ENCODE measurements around the gene MLXIP. TPM values are rescaled to one million over a fixed set of nuclear protein-coding genes. Genes with fewer than 3 reads are reported as not detected.

Gene MLXIP
- 10 to 100 TPM; 13.7 to 79.1 (median 42.2) TPM for total RNA-seq
- 10 to 100 TPM; 29.1 to 98.1 (median 29.3) TPM for polyA plus RNA-seq
- long read RNA-seq, donor 1, full-length matches to known transcripts = 3 of 9 reads
- long read RNA-seq, donor 1, partial matches to known transcripts = 6 of 9 reads
- long read RNA-seq, donor 1, other reads (novel, unspliced or antisense) = 0 of 9 reads
- long read RNA-seq, donor 2, partial matches to known transcripts = 13 of 13 reads
- long read RNA-seq, donor 2, other reads (novel, unspliced or antisense) = 0 of 13 reads
- long read RNA-seq, donor 3 = 0 reads
- long read RNA-seq, donor 4, partial matches to known transcripts = 3 of 17 reads
- long read RNA-seq, donor 4, other reads (novel, unspliced or antisense) = 14 of 17 reads
- long read RNA-seq, donor 5, full-length matches to known transcripts = 48 of 144 reads
- long read RNA-seq, donor 5, partial matches to known transcripts = 56 of 144 reads
- long read RNA-seq, donor 5, other reads (novel, unspliced or antisense) = 40 of 144 reads
- long read RNA-seq, donor 6, full-length matches to known transcripts = 2 of 11 reads
- long read RNA-seq, donor 6, partial matches to known transcripts = 3 of 11 reads
- long read RNA-seq, donor 6, other reads (novel, unspliced or antisense) = 6 of 11 reads
- long read RNA-seq, donor 7 = 0 reads
- long read RNA-seq, donor 8, full-length matches to known transcripts = 2 of 28 reads
- long read RNA-seq, donor 8, partial matches to known transcripts = 26 of 28 reads
- long read RNA-seq, donor 8, other reads (novel, unspliced or antisense) = 0 of 28 reads
- long read RNA-seq, donor 9, full-length matches to known transcripts = 2 of 2 reads
- long read RNA-seq, donor 9, partial matches to known transcripts = 0 of 2 reads
- long read RNA-seq, donor 9, other reads (novel, unspliced or antisense) = 0 of 2 reads
- long read RNA-seq, donor 10, full-length matches to known transcripts = 2 of 2 reads
- long read RNA-seq, donor 10, partial matches to known transcripts = 0 of 2 reads
- long read RNA-seq, donor 10, other reads (novel, unspliced or antisense) = 0 of 2 reads

- WGBS, 4 donors = 1 to 5% (median 2%) methylated on average over 29 to 113 of the region's 113 CpGs
- intact Hi-C loops (cut with DNase I) = no loop called here
- H3K4me1 ChIP-seq (replicated peaks in 1 of 2) = peaks cover 28 to 36% of the 10 kb centered on the region in 2 donors
- TF ChIP-seq POLR2A (IDR thresholded peaks at IDR 0.05) (peak; percentile 97), CTCF (IDR thresholded peaks at IDR 0.05) (no peak)
- no peaks in the 10 kb centered on the region for H3K36me3 ChIP-seq (replicated peaks in 1 of 2)
- DNase-seq = peak; percentile 94 to 97 (median 95)
- peak within 1 kb of the TSS; percentile 59 to 92 (median 82) for H3K27ac ChIP-seq
- peak within 1 kb of the TSS; percentile 25 to 91 (median 64) for H3K4me3 ChIP-seq
- H3K9me3 ChIP-seq (replicated peaks in 1 of 3) = no peaks in the 10 kb centered on the region
- H3K27me3 ChIP-seq = no peaks in the 10 kb centered on the region
These were observed at the start of gene MLXIP for GRCh38 chr12:122078141-122079032. Gene MLXIP, plus strand, starts transcription at chr12:122078756. Its CDS starts 98 bp downstream, at chr12:122078854.

GRCh38 chr12:122028905-122029560 lies 49.5 kb upstream of the MLXIP start:
- TF ChIP-seq POLR2A (IDR thresholded peaks at IDR 0.05) (no peak), CTCF (IDR thresholded peaks at IDR 0.05) (no peak)
- H3K27ac ChIP-seq = peak overlapping the region in 3 of 5 donors; percentile 21 to 84 (median 55)
- no peaks in the 10 kb centered on the region for H3K36me3 ChIP-seq (replicated peaks in 1 of 2)
- no peak overlapping the region for H3K4me3 ChIP-seq
- intact Hi-C loops (cut with DNase I) = no loop called here
- no peaks in the 10 kb centered on the region for H3K9me3 ChIP-seq (replicated peaks in 1 of 3)
- peaks cover 16 to 31% of the 10 kb centered on the region in 2 donors for H3K4me1 ChIP-seq (replicated peaks in 1 of 2)
- DNase-seq = peak in 1 of 7 donors; percentile 31
- 80 to 84% (median 82%) methylated on average over 19 to 23 of the region's 23 CpGs for WGBS, 4 donors
- no peaks in the 10 kb centered on the region for H3K27me3 ChIP-seq

- Histone ChIP-seq H3K27me3 (no peaks in the 10 kb centered on the region), H3K4me1 (replicated peaks in 1 of 2) (peaks cover 14 to 29% of the 10 kb centered on the region in 2 donors), H3K36me3 (replicated peaks in 1 of 2) (no peaks in the 10 kb centered on the region), H3K9me3 (replicated peaks in 1 of 3) (no peaks in the 10 kb centered on the region), H3K27ac (peak overlapping the region; percentile 31 to 84 (median 55)), H3K4me3 (no peak overlapping the region)
- WGBS, 4 donors = 43 to 52% (median 47%) methylated on average over 9 to 28 of the region's 28 CpGs
- intact Hi-C loops (cut with DNase I) = no loop called here
- DNase-seq = peak; percentile 83 to 95 (median 92)
- no peak for TF ChIP-seq CTCF (IDR thresholded peaks at IDR 0.05)
- peak in 1 of 2 donors; percentile 40 for TF ChIP-seq POLR2A (IDR thresholded peaks at IDR 0.05)
These were observed 48.7 kb upstream of the MLXIP start for GRCh38 chr12:122029620-122030423.
